ENCODE data around the gene DACH1.

Gene DACH1

DNA sequence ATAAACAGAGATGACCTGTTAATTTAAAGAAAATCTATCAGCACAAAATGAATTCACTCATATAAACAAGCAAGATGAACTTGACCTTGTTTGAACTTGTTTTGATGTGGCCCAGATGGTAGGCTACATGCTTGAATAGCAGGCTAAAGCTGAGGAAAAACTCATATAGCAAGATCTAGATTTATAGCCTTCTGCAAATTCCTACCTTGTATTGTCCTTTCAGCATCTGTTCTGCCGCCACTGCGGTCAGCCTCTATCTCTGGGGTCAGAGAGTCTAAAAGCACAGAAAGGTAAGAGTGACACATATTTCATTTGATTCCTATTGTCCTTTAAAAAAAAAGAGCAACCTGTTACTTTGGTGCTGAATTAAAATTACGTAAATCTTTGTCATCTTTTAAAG lies 392.1 kb downstream of the DACH1 start:
- no peak for DNase-seq

- DNase-seq = no peak
These were observed 397.4 kb downstream of the DACH1 start for GRCh38 chr13:71469626-71470025.

DNA sequence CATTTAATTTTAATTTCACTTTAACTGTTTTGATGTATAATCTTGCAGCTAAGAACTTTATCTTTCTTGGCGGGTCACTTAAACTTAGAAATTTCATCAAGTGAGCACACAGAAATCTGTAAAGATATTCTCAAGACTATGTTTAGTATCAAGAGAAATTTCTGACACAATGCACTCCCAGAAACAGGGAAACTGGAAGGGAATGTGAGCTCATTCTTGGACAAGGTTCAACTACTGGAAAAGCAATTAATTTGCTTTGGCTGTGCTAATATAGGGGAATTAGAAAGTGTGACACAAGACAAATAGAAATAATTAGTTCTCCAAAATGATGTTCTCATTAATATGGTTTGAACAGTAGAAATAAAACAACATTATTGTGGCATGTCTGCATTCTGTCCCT lies 402.3 kb downstream of the DACH1 start:
- no peak for DNase-seq

GRCh38 chr13:71461892-71462291 lies 405.1 kb downstream of the DACH1 start:
- DNase-seq = no peak

GRCh38 chr13:71460211-71460610 lies 406.8 kb downstream of the DACH1 start:
- DNase-seq = no peak

GRCh38 chr13:71459708-71460107 lies 407.3 kb downstream of the DACH1 start:
- DNase-seq = no peak

DNA sequence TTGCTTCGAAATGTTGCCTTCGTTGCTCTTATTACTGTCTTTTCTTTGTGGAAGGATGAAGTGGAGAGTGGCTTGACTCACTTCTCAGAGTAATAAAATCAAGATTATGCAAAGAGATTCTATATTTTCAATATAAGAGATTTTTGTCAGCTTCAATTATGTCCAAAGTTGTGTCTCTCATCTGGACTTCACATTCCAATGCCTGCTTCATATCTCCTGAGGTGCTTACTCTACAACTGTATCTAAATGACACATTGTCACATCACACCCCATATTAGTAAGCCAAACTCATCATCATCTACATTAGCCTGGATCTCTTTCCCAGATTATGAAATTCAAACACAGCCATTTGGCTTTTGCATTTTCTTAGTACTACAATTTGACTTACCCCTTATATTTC lies 409.4 kb downstream of the DACH1 start:
- DNase-seq = no peak

DNA sequence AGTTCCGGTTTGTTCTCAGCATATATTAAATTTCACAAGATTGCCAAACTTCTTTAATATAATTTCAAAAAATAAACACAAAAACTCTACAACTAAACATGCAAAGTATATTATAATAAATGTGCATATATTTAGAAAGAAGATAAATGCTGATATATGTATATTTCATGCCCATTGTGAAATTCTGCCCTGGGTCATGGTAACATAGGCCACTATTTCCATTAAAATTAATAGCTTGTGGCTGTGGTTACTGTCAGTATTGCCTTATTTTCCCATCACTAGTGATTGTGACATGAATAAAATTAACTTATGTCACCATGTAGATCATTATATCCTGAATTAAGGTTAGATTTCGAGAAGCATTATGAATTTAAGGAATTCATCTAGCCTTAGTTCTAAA lies 410.9 kb downstream of the DACH1 start:
- no peak for DNase-seq

- DNase-seq = no peak
These were observed 412.5 kb downstream of the DACH1 start for GRCh38 chr13:71454509-71454908.

DNA sequence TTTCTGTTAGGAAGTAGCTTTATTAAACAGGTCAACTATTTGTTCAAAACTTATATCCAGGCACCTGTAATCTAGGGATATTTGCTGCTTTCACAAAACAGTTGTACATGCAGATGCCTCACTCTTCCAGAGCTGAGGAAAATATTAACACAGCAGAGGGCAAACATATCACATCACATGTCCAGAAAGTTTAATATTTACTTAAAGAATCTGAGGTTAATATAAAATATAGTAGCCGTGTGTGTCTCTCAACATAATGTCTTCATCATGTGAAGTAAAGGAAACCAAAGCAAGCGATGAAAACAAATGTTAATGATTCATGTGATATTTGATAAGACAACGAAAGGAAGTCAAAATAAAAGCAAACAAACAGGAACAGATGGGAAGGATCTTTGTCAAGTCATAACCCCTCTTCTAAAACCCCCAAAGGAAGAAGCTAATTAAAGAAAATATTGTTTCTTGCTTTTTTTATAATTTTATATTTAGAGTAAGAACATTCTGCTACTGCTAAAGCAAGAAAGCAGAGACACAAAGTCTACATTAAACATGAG lies 418.8 kb downstream of the DACH1 start:
- DNase-seq = no peak

GRCh38 chr13:71437704-71438103 lies 429.3 kb downstream of the DACH1 start:
- DNase-seq = no peak

- DNase-seq = no peak
These were observed 436.3 kb downstream of the DACH1 start for GRCh38 chr13:71430681-71431080.

DNA sequence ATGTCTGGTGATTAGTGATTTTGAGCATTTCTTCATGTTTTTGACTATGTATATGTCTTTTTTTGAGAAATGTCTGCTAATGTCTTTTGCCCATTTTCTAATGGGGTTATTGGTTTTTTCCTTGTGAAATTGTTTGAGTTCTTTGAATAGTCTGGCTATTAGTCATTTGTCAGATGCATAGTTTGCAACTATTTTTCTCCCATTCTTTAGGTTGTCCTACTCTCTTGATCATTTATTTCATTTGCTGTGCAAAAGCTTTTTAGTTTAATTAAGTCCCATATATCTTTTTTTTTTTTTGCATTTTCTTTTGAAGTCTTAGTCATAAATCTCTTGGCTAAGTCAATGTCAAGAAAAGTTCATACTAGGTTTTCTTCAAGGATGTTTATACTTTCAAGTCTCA lies 449.8 kb downstream of the DACH1 start:
- DNase-seq = no peak

- no peak for DNase-seq
These were observed 454.8 kb downstream of the DACH1 start for GRCh38 chr13:71412231-71412630.

GRCh38 chr13:71408416-71408815 lies 458.6 kb downstream of the DACH1 start:
- DNase-seq = no peak

- DNase-seq = no peak
These were observed 467.3 kb downstream of the DACH1 start for GRCh38 chr13:71399631-71400215.

- no peak for DNase-seq
These were observed 470.9 kb downstream of the DACH1 start for GRCh38 chr13:71396149-71396548.

DNA sequence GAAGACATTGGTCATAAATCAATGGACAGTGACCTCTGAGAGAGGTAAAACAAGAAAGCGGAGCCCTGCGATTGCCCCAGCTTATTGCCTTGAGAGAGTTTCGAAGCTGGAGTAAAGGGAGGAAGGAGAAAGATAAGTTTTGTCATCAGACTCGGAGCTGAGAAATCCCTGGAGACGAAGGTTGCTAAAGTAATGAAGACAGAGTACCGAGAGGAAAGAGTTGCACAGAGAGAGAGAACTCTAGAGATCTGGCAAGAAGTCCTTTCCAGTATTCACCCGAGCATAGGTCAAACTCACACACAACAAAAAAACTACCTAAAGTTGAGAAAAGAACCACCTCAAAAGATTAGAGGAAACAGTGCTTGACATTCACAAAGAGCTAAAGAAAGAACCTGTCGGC lies 472.0 kb downstream of the DACH1 start:
- DNase-seq = no peak

- no peak for DNase-seq
These were observed 472.8 kb downstream of the DACH1 start for GRCh38 chr13:71394176-71394575.

Measured in activated CD4-positive, alpha-beta T cell treated with anti-CD3 and anti-CD28 coated beads, Interleukin-2, amount 50 U/mL, for 48 hours (primary cell).